IPS-18c (cell line): ENCODE results near the gene OR2B2.
A peak's percentile ranks its signal among the peaks of the same experiment; 100 is the strongest.

Source experiments
- H3K4me3 ChIP-seq: 2 replicates; pipeline ENCODE4 v1.7.0; 2013; ENCODE audit warnings: low read depth, mild to moderate bottlenecking, low read length, moderate library complexity; ENCODE audit not compliant: insufficient read depth
- H3K9me3 ChIP-seq: one replicate; pipeline ENCODE4 v1.6.1; 2013; ENCODE audit warnings: mild to moderate bottlenecking, low read length, moderate library complexity; ENCODE audit not compliant: control insufficient read depth, insufficient read depth

Gene OR2B2

GRCh38 chr6:27896398-27896796 is 15.8 kb downstream of the OR2B2 start:
- H3K4me3 ChIP-seq = no peak overlapping the region
- no peaks in the 10 kb centered on the region for H3K9me3 ChIP-seq

GRCh38 chr6:27894839-27895762 is 17.1 kb downstream of the OR2B2 start:
- H3K4me3 ChIP-seq = peak overlapping the region; percentile 83

GRCh38 chr6:27893836-27894807 is 18.1 kb downstream of the OR2B2 start:
- Histone ChIP-seq H3K9me3 (no peaks in the 10 kb centered on the region), H3K4me3 (peak overlapping the region; percentile 83)

More at GRCh38 chr6:27894839-27895762, 17.1 kb downstream of the OR2B2 start:
- no peaks in the 10 kb centered on the region for H3K9me3 ChIP-seq

- Histone ChIP-seq H3K9me3 (no peaks in the 10 kb centered on the region), H3K4me3 (peak overlapping the region; percentile 87)
These were observed 18.9 kb downstream of the OR2B2 start for GRCh38 chr6:27893059-27893835.

DNA sequence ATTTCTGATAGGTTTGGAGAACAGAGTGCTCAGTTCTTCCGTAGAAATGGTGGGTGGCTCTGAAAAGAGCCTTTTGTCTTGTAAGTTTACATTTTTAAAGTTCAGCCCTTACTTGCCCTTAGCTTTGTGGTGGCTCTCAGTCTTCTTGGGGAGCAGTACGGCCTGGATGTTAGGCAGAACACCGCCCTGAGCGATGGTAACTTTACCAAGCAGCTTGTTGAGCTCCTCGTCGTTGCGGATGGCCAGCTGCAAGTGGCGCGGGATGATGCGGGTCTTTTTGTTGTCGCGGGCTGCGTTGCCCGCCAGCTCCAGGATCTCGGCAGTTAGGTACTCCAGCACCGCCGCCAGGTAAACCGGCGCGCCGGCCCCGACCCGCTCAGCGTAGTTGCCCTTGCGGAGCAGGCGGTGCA is 19.5 kb downstream of the OR2B2 start:
- H3K4me3 ChIP-seq = peak overlapping the region; percentile 87

GRCh38 chr6:27891320-27891875 is 20.8 kb downstream of the OR2B2 start:
- peak overlapping the region; percentile 87 for H3K4me3 ChIP-seq
- no peaks in the 10 kb centered on the region for H3K9me3 ChIP-seq

More for the DNA sequence above, 19.5 kb downstream of the OR2B2 start:
- H3K9me3 ChIP-seq = no peaks in the 10 kb centered on the region

GRCh38 chr6:27890445-27891319 is 21.5 kb downstream of the OR2B2 start:
- H3K4me3 ChIP-seq = peak overlapping the region; percentile 87

DNA sequence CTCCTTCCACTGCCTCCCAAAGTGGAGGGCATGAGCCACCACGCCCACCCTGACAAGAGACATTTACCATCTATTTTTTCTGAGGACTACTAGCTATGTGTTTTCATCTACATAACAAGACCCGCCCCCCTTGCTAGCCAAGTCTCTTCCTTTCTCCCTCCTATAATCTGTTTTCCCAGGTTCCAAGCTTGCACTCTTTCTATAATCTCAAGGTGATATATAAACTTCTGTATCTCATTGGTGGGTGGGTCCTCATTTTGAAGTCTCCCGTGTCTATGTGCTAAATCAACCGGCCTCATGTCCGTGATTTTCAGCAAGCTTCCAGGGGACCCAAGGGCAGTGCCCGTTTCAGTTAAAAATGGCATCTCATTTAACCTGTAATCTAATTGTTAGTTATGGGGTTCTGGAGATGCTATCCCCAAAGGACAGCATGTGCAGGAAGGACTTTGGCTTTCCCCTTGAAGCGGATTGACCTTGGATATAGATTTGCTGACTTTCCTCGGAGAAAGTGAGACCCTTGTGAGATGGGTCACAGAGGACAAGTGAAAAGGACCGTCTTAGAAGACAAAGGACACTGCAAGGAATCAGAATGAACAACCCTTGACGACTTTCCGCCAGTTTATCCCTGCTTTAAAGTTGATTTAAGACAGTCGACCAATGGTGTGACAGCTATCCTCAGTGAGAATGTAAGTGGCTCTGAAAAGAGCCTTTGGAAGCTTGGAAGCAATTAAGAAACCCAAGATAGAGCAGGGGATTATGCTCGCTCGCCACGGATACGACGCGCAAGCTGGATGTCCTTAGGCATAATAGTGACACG is 22.4 kb downstream of the OR2B2 start:
- Histone ChIP-seq H3K4me3 (peak overlapping the region; percentile 80), H3K9me3 (no peaks in the 10 kb centered on the region)

More at GRCh38 chr6:27890445-27891319, 21.5 kb downstream of the OR2B2 start:
- H3K9me3 ChIP-seq = no peaks in the 10 kb centered on the region

GRCh38 chr6:27889275-27889627 is 22.9 kb downstream of the OR2B2 start:
- no peaks in the 10 kb centered on the region for H3K9me3 ChIP-seq
- peak overlapping the region; percentile 80 for H3K4me3 ChIP-seq

DNA sequence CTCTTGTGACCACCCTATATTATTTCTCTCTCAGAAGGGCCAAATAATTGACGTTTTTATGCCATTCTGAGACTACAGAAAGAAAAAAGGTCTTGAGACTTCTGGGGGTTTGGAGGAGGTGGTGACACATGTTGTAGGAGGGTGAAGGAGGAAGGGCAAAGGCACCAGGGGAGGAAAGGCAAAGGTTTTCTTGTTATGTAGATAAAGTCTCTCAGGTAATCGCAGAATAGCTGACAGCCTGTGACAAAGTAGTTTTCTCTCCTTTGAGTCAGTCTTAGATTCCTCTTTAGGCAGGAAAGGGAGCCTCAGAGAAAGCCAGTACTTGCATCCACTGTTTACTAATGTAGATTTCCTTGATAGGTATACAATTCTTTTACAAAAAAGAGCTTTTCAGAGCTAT is 23.6 kb downstream of the OR2B2 start:
- no peaks in the 10 kb centered on the region for H3K9me3 ChIP-seq
- no peak overlapping the region for H3K4me3 ChIP-seq

GRCh38 chr6:27886073-27886472 is 26.1 kb downstream of the OR2B2 start:
- Histone ChIP-seq H3K4me3 (no peak overlapping the region), H3K9me3 (no peaks in the 10 kb centered on the region)

- Histone ChIP-seq H3K4me3 (no peak overlapping the region), H3K9me3 (no peaks in the 10 kb centered on the region)
These were observed 29.1 kb downstream of the OR2B2 start for GRCh38 chr6:27883136-27883535.

DNA sequence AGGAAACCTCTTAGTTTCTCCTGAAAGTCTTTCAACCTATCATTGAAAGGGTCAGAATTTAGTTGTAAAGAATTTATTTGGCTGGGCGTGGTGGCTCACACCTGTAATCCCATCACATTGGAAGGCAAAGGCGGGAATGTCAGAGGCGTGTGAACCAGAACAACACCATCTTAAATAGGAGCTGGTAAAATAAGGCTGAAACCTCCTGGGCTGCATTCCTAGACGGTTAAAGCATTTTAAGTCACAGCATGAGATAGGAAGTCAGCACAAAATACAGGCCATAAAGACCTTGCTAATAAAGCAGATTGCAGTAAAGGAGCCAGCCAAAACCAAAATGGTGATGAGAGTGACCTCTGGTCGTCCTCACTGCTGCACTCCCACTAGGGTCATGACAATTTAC is 29.6 kb downstream of the OR2B2 start:
- Histone ChIP-seq H3K4me3 (no peak overlapping the region), H3K9me3 (no peaks in the 10 kb centered on the region)

- no peaks in the 10 kb centered on the region for H3K9me3 ChIP-seq
- no peak overlapping the region for H3K4me3 ChIP-seq
These were observed 32.4 kb downstream of the OR2B2 start for GRCh38 chr6:27879837-27880236.

DNA sequence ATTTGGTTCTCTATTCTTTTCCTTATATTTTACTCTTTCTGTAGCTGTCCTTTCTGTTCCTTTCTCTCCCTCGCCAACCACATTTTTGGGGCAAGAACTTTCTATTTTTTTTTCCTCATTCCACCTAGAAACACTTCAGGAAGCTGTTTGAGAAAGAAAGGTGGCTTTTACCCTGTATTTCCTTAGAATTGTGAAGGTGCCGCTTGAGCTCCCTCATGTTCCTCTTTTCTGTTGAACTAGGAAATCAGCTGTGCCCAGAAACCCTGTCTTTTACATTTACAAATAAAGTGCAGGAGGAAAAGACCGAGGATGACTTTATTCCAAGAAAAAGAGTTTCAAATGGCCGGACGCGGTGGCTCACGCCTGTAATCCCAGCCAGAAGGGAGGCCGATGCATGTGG is 38.2 kb downstream of the OR2B2 start:
- no peaks in the 10 kb centered on the region for H3K9me3 ChIP-seq
- no peak overlapping the region for H3K4me3 ChIP-seq
